Nephron (organoid): ENCODE data around the gene KIFAP3.

Source experiments
- H3K27ac Mint-ChIP-seq, 3 experiments: 2 replicates each; pipeline ENCODE4 v1.8.0; 2020; ENCODE audit warnings: mixed read lengths in 3 of 3, mild to moderate bottlenecking in 2 of 3, moderate library complexity in 1 of 3
- H3K27me3 Mint-ChIP-seq: 2 replicates; pipeline ENCODE4 v1.8.0; 2021; ENCODE audit warnings: low read depth, mild to moderate bottlenecking, moderate library complexity, mixed read lengths
- H3K36me3 Mint-ChIP-seq: 2 replicates; pipeline ENCODE4 v1.8.0; 2020; ENCODE audit warnings: low read depth, mixed read lengths
- H3K4me1 Mint-ChIP-seq: 2 replicates; pipeline ENCODE4 v1.8.0; 2020; ENCODE audit warnings: mixed read lengths
- H3K4me3 Mint-ChIP-seq, 3 experiments: 2 replicates each; pipeline ENCODE4 v1.8.0; 2020; ENCODE audit warnings: mild to moderate bottlenecking in 3 of 3, mixed read lengths in 3 of 3, moderate library complexity in 2 of 3
- H3K9me3 Mint-ChIP-seq: 2 replicates; pipeline ENCODE4 v1.8.0; 2020; ENCODE audit warnings: mixed read lengths
- CTCF ChIP-seq, 3 experiments: fragments of 200-600 bp; sonication (generic); IDR thresholded peaks; one replicate each; pipeline ENCODE4 v1.5.0; 2021; ENCODE audit warnings: antibody characterized with exemption in 3 of 3; ENCODE audit not compliant: unreplicated experiment in 3 of 3

The KIFAP3 gene

GRCh38 chr1:169970114-169970513, 104.4 kb downstream of the KIFAP3 start:
- no peak for TF ChIP-seq CTCF (IDR thresholded peaks at IDR 0.05; ENCODE audit: unreplicated experiment in 3 of 3)
- H3K27ac Mint-ChIP-seq: no peak overlapping the region

DNA sequence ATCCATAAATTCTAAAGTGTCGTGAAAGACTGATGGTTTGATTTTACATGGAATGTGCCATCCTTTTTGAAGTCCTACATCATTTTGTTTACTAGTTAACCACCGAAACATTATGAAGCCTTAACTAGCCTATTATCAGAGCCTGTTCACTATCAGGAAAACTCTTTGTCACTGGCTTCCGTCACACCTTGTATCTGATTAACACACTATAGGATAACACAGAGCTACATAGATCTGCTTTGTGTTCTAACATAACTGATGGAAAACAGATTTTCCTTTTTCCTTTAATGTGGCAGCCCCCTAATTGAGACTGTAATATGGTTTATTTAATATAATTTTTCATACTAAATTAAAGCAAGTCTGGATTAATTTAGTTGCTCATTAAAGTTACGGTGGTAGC, 106.3 kb downstream of the KIFAP3 start:
- H3K9me3 Mint-ChIP-seq: no peaks in the 10 kb centered on the region
- TF ChIP-seq CTCF (IDR thresholded peaks at IDR 0.05; ENCODE audit: unreplicated experiment in 3 of 3): no peak
- peaks cover 16% of the 10 kb centered on the region for H3K36me3 Mint-ChIP-seq
- H3K27me3 Mint-ChIP-seq: no peaks in the 10 kb centered on the region
- H3K27ac Mint-ChIP-seq: no peak overlapping the region
- H3K4me3 Mint-ChIP-seq: no peak overlapping the region
- H3K4me1 Mint-ChIP-seq: peaks cover 8% of the 10 kb centered on the region

More at GRCh38 chr1:169970114-169970513, 104.4 kb downstream of the KIFAP3 start:
- no peaks in the 10 kb centered on the region for H3K4me1 Mint-ChIP-seq
- H3K4me3 Mint-ChIP-seq: no peak overlapping the region
- peaks cover 16% of the 10 kb centered on the region for H3K36me3 Mint-ChIP-seq
- H3K9me3 Mint-ChIP-seq: no peaks in the 10 kb centered on the region
- no peaks in the 10 kb centered on the region for H3K27me3 Mint-ChIP-seq

DNA sequence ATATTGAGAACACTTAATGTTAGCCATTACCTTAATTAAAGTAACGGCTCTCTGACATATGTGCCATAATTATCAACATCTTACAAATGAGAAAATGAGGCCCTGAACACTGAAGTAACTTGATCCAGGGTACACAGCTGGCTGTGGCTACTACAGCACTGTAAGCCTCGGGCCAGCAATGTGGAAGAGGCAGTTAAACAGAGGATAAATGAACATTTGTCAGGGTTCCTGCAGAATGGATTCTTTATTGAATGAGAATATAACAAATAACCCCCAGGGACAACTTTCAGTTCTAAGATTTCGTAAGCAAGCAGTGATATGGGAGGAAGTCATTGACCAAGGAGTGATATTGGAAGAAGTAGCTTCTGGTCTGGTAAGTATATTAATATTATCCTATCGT, 110.3 kb downstream of the KIFAP3 start:
- H3K4me1 Mint-ChIP-seq: peaks cover 13% of the 10 kb centered on the region
- H3K27me3 Mint-ChIP-seq: no peaks in the 10 kb centered on the region
- H3K36me3 Mint-ChIP-seq: peaks cover 3% of the 10 kb centered on the region
- no peaks in the 10 kb centered on the region for H3K9me3 Mint-ChIP-seq
- TF ChIP-seq CTCF (IDR thresholded peaks at IDR 0.05; ENCODE audit: unreplicated experiment in 3 of 3): no peak
- H3K4me3 Mint-ChIP-seq: no peak overlapping the region
- H3K27ac Mint-ChIP-seq: no peak overlapping the region

GRCh38 chr1:169959686-169960085, 114.8 kb downstream of the KIFAP3 start:
- H3K27me3 Mint-ChIP-seq: no peaks in the 10 kb centered on the region
- H3K36me3 Mint-ChIP-seq: no peaks in the 10 kb centered on the region
- H3K4me1 Mint-ChIP-seq: peaks cover 12% of the 10 kb centered on the region
- no peak overlapping the region for H3K27ac Mint-ChIP-seq
- H3K9me3 Mint-ChIP-seq: no peaks in the 10 kb centered on the region
- no peak overlapping the region for H3K4me3 Mint-ChIP-seq
- TF ChIP-seq CTCF (IDR thresholded peaks at IDR 0.05; ENCODE audit: unreplicated experiment in 3 of 3): no peak

- no peaks in the 10 kb centered on the region for H3K9me3 Mint-ChIP-seq
- TF ChIP-seq CTCF (IDR thresholded peaks at IDR 0.05; ENCODE audit: unreplicated experiment in 3 of 3): no peak
- no peak overlapping the region for H3K4me3 Mint-ChIP-seq
- H3K36me3 Mint-ChIP-seq: no peaks in the 10 kb centered on the region
- H3K27ac Mint-ChIP-seq: peak overlapping the region in 1 of 3 experiments; percentile 21
- H3K4me1 Mint-ChIP-seq: peaks cover 5% of the 10 kb centered on the region
- H3K27me3 Mint-ChIP-seq: no peaks in the 10 kb centered on the region
Measured at GRCh38 chr1:169958987-169959386, 115.5 kb downstream of the KIFAP3 start.

DNA sequence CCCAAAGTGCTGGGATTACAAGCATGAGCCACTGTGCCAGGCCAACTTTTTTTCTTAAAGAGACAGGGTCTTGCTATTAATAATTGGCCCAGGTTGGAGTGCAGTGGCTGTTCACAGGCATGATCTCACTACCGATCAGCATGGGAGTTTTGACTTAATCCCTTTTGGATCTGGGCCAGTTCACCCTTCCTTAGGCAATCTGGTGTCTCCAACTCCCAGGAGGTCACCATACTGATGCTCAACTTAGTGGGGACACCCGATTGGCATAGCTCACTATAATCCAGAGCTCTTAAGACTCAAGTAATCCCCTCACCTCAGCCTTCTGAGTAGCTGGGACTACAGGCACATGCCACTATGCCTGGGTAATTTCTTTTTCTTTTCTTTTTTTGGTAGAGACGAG, 116.6 kb downstream of the KIFAP3 start:
- no peak for TF ChIP-seq CTCF (IDR thresholded peaks at IDR 0.05; ENCODE audit: unreplicated experiment in 3 of 3)
- Mint-ChIP-seq H3K9me3 (no peaks in the 10 kb centered on the region), H3K4me1 (peaks cover 5% of the 10 kb centered on the region), H3K27ac (no peak overlapping the region), H3K4me3 (no peak overlapping the region), H3K36me3 (peaks cover 8% of the 10 kb centered on the region), H3K27me3 (no peaks in the 10 kb centered on the region)
